Heart left ventricle (tissue), 13 donors: ENCODE results near the gene NOTUM.

Source experiments
- CTCF ChIP-seq, 12 donors: fragments of 200-600 bp; sonication (generic) in 4 of 12; IDR thresholded peaks; one replicate each; pipeline versions ENCODE4 v1.5.0 to v1.8.0; 2018 to 2022; ENCODE audit warnings: antibody characterized with exemption in 12 of 12, mild to moderate bottlenecking in 5 of 12
- POLR2A ChIP-seq, 2 donors: fragments of 450-650 bp; IDR thresholded peaks; one replicate each; pipeline ENCODE4 v1.6.1; 2017; ENCODE audit warnings: antibody characterized with exemption in 2 of 2, mild to moderate bottlenecking in 2 of 2, moderate library complexity in 2 of 2
- donor health status: ischemic (EF 13 %, LVEDD 7.1; RV severe dilation, severe dysfunction).
- donor health status: DM: no; HTN: yes; CAD: no.
- donor health status: DM: no; HTN: no; CAD: no.
- donor health status: ischemic (EF 25% LVEDD 6.9; RV normal size, moderate dysfunction).
- donor health status: ischemic (EF 25% LVEDD 5.7; RV mildly dilated, moderate dysfunction).
- donor health status: ischemic (EF 35%, LVEDD 5.7; RV mildly dilated, moderate dysfunction).
- donor health status: nonischemic (EF 11% LVEDD 7.7; RV severe dilation, severe dysfunction).
- donor health status: DM: yes; HTN: yes; CAD: no.
- donor health status: PGD.
- donor health status: ischemic (EF 29% LVEDD 5.4; RV normal size, mild dysfunction).
- donor health status: nonischemic (EF 23%, LVEDD 6.1; RV moderate dilation, normal function).

GRCh38 chr17:81905993-81906392 lies 55.0 kb downstream of the NOTUM start:
- no peak for TF ChIP-seq CTCF (IDR thresholded peaks at IDR 0.05)
- no peak for TF ChIP-seq POLR2A (IDR thresholded peaks at IDR 0.05)
